Medulla oblongata (tissue), 1 donor: Measurements from ENCODE around the gene ATXN1.

Experiments used
- DNase-seq: peaks from one replicate; pipeline ENCODE4 v3.0.0-alpha.2; 2015; ENCODE audit errors: extremely low spot score

The ATXN1 gene

GRCh38 chr6:16333580-16333979 is 427.7 kb downstream of the ATXN1 start:
- no peak for DNase-seq

- DNase-seq, result peak; percentile 95
These were observed 429.1 kb downstream of the ATXN1 start for GRCh38 chr6:16332175-16332542.

- peak; percentile 90 for DNase-seq
These were observed 429.7 kb downstream of the ATXN1 start for GRCh38 chr6:16331384-16332174.

GRCh38 chr6:16329233-16329632 is 432.0 kb downstream of the ATXN1 start:
- DNase-seq, result no peak

- no peak for DNase-seq
These were observed 433.4 kb downstream of the ATXN1 start for GRCh38 chr6:16327777-16328325.

- DNase-seq, result no peak
These were observed 434.1 kb downstream of the ATXN1 start for GRCh38 chr6:16326971-16327776.

- DNase-seq, result no peak
These were observed 434.7 kb downstream of the ATXN1 start for GRCh38 chr6:16326531-16326930.

GRCh38 chr6:16324606-16325225 is 436.5 kb downstream of the ATXN1 start:
- no peak for DNase-seq

- no peak for DNase-seq
These were observed 437.1 kb downstream of the ATXN1 start for GRCh38 chr6:16324184-16324583.

- DNase-seq, result peak; percentile 88
These were observed 438.5 kb downstream of the ATXN1 start for GRCh38 chr6:16322666-16323312.

- DNase-seq, result no peak
These were observed 439.4 kb downstream of the ATXN1 start for GRCh38 chr6:16321826-16322225.

GRCh38 chr6:16321341-16321710 is 439.9 kb downstream of the ATXN1 start:
- DNase-seq, result no peak

GRCh38 chr6:16320533-16321340 is 440.5 kb downstream of the ATXN1 start:
- DNase-seq, result peak; percentile 60

- DNase-seq, result peak; percentile 88
These were observed 441.3 kb downstream of the ATXN1 start for GRCh38 chr6:16319813-16320532.

- DNase-seq, result no peak
These were observed 442.1 kb downstream of the ATXN1 start for GRCh38 chr6:16318953-16319720.

GRCh38 chr6:16318538-16318937 is 442.7 kb downstream of the ATXN1 start:
- DNase-seq, result peak; percentile 50

GRCh38 chr6:16316741-16317251 is 444.5 kb downstream of the ATXN1 start:
- DNase-seq, result no peak

- no peak for DNase-seq
These were observed 447.0 kb downstream of the ATXN1 start for GRCh38 chr6:16314296-16314695.

GRCh38 chr6:16313732-16314131 is 447.5 kb downstream of the ATXN1 start:
- DNase-seq, result no peak
